Activated CD4-positive, CD25-positive, alpha-beta regulatory T cell treated with anti-CD3 and anti-CD28 coated beads, Interleukin-2, amount 50 U/mL, for 24 hours (primary cell): ENCODE results near the gene NSDHL.
"Not testable (repeated sequence)": the region's sequence is repeated elsewhere in the genome, so short reads cannot be mapped to it uniquely, and the experiment has no call there.

Experiments
- ATAC-seq, 2 donors: fragments of 150-1000 bp; cut with Tn5 transposase; one replicate each; pipeline ENCODE4 v1.10.0; 2021; ENCODE audit warnings: mild to moderate bottlenecking in 1 of 2, moderate library complexity in 1 of 2

Gene NSDHL

DNA sequence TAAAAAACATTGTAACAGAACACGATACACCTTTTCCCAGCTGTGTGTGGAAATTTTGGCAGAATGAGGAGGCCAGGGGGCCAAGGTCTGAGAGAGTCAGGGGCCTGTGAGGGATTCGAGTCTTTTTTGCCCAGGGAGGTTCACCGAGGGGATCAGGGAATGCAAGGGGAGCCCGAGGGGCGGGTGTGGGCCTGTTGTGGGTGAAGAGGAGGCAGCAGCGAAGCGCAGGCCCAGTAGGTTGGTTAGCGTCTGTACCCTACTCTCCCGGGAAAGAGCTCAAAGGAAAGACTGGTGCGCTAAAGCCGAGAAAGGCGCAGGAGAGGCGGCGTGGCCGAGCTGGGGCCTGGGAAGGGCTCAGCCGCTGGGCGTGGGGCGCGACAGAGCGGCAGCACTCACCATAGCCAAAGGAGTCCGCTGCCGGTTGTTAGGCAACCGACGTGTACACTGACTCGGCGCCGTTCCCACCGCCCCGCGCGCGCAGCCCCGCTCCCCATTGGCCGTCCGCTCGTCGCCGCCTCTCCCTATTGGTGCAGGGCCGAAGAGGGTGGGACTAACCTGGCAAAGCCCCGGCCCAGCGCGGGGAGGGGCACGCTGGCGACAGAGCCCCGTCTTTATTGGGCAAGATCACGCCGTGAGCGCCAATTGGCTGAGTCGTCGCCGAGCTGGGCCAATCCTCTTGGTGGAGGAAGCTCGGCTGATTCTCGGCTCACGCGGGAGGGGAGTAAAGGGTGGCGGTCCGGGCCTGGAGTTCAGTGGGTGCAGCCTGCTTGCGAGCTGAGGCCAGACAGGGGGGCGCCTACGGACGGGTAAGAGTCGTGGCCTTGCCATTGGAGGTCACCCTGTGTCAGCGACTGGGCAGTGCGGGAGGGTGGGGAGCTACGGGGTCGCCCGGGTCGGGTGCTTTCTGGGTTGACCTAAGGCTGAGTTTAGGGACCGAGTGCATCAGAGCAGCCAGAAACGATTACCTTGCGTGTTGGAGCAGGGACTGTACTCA, at the start of gene NSDHL, which contains the start of gene CETN2:
Gene NSDHL, plus strand, starts transcription at position 752 of the 994 bp plus-strand sequence. CDS start 15,262 bp downstream, outside the sequence.
Gene CETN2, minus strand, starts transcription at position 446 of the 994 bp plus-strand sequence. Its CDS starts 47 bp downstream, at position 399.
- ATAC-seq = peak; percentile 97 to 98

DNA sequence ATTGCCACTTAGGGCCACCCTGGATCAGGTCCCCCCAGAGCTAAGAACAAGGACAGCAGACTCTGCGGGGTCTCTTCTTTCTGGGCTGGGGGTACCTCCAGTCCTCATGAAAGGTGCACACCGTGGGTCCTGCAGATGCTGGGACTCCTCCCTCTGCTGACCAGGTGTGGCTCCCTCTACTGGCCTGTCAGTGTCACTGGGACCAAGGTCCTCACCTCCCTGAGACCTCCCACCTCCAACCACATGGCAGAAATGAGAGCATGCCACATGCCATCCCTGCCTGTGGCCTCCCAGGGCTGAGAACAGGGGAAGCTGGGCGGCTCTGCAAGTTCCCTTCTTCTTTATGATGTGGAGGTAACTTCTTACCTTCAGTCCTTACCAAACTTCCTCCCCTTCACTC, 43.8 kb upstream of the NSDHL start:
- not testable (repeated sequence) for ATAC-seq

DNA sequence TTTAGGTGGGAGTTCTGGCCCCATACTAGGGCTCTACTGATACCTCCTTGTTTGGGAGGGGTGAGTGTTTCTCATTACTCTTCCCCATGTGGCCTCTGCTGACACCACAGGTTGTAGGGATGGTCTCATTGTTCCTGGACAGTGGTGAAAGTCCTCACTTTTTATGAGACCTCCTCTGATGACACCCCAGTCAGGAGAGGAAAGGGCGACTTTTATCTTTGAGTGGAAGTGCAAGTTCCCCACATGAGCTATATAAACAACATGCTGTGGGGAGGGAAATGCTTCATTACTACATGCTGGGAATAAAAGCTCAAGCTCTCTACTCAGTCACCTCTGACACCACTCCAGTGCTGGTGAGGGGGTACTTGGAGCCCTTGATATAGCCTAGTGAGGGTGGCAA, 31.9 kb upstream of the NSDHL start:
- ATAC-seq = no peak

DNA sequence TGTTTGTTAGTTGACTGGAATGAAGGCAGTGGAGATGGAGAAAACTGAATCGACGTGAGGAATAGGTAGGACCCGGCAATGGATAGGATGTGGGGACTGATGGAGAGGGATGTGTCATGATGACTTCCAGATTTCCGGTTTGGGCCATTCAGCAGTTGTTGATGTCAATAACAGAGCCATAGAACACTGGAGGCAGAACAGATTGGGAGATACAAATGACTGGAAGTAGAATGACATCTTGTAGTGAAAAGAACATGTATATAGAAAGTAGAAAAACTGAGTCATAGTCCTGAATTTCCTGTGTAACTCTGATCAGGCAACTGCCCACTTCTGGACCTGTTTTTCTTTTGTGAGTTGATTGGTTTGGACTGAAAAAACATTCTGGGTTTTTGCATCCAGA, 24.8 kb upstream of the NSDHL start:
- ATAC-seq = no peak

DNA sequence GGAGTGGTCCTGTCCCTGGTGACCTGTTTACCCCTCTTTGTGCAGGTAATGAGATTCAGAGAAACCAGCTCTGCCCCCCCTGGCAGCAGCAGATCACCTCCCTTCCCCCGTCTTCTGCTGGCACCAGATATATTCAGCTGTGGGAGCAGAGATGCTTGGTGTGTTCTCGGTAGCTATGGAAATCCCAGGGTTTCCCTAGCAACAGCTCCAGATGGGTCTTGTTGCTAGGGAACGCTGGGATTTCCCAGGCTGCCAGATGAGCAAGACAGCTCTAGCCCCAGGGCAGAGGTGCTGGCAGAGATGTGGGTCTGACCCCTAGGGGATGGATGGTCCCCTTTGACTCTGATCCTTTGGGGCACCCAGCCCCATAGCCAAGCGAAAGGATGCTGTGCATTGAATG, 20.5 kb upstream of the NSDHL start:
- no peak for ATAC-seq

DNA sequence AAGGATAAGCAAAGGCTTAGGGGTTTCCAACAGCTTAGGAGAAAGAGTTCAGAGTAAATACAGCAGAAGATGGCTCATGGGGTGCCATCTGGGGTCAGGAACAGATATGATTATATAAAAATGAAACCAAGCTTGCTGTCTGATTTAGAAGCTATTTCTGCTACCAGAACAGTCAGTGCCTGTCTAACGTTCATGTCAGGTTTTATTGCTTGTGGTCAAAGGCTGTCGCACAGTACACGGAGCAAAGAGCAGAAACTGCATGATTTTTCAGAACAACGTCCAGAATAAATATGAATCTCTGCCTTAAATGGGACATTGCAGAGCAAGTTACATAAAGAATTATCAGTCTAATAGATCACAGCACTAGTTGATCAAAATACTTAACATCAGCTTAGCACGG, 17.7 kb upstream of the NSDHL start:
- no peak for ATAC-seq

DNA sequence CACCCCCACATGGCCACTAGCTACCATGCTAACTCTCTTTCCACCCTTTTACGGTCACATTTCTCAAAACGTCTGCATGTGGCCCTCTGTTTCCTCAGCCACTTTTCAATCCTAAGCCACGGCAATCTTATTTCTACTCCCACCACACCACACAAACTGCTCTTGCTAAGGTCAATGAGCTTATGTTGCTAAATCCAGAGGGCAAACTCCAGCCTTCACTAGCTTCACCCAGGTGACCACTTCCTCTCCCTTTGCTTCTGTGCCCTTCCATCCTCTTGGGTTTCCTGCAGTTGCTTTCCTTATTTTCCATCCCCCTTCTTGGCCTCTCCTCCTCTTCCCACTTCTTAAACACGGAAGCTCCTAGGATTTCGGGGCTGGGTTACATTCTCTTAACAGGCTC, 16.8 kb upstream of the NSDHL start:
- ATAC-seq = no peak

DNA sequence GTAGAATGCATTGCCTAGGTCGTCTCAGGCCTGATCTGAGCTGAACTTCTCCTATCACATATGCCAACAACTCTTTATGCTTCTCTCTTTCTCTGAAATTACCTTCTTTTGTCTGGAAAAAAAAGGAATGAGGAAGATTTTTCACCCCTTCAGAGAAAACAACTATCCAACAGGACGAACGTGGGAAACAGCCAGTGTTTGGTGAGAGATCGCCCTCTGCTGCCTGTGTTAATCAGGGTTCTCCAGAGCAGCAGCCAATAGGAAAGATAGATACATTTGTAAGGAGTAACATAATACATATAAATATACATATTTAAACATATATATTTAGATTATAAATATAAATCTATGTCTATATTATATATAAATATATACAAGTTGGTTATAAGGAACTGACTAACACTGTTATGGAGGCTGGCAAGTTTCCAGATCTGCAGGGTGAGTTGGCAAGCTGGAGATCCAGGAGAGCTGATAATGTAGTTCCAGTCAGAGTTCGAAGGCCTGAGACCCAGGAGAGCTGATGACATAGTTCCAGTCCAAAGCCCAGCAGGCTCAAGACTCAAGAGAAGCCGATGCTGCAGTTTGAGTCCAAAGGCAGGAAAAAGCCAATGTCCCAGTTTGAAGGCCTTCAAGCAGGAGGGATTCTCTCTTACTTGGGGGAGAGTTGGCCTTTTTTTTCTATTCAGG, 13.6 kb upstream of the NSDHL start:
- ATAC-seq = no peak

DNA sequence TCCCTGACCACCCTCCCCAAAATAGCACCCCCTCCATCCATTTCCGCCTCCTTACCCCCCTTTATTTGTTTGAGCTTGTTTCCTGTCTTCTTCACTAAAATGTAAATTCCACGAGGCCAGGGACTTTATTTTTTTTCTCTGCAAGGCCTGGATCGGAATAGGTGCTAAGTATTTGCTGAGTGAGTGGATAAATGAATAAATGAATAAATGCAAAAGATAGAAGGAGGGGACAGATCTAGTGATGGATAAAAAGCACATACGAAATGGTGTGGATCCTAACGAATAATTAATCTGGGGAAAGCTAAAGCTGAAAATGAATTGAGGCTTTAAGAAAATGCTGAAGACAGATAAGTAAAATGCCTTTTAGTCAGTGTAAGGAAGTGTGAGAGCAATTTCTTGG, 12.5 kb upstream of the NSDHL start:
- ATAC-seq = no peak

DNA sequence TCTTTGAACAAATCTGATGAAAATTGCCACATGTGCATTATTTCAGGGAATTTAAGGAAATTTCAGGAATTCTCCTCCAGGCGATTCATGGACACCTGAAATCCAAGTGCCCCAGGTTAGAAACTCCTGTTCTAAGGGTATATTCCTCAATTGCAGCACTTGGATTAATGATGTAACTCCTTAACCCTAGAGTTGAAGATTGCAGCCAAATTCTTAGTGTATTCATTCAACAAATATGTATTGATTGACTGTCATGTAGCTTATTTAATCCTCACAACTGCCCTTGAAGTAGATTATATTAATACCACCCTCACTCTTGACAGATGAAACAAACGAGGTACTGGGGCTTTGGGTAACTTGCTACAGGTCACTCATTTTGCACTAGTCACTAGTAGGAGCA, 11.6 kb upstream of the NSDHL start:
- ATAC-seq = no peak

DNA sequence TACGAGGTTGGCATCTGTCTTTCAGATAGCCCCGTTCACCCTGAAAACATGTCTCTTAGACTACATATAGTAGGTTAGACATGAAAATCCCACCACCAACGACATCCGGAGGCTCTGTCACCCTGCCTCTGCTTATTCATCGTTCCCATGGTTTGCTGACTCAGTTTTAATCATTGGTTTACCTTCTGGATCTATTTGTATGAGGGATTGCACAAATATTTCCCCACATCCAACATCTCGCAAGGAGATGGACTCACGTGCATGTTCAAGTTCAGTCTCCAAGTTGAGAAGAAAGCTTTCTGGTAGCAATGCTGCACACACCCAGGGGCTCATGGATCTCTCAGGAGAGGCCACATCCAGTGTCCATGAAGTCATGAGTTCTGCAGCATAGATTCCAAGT, 11.1 kb upstream of the NSDHL start:
- ATAC-seq = no peak

DNA sequence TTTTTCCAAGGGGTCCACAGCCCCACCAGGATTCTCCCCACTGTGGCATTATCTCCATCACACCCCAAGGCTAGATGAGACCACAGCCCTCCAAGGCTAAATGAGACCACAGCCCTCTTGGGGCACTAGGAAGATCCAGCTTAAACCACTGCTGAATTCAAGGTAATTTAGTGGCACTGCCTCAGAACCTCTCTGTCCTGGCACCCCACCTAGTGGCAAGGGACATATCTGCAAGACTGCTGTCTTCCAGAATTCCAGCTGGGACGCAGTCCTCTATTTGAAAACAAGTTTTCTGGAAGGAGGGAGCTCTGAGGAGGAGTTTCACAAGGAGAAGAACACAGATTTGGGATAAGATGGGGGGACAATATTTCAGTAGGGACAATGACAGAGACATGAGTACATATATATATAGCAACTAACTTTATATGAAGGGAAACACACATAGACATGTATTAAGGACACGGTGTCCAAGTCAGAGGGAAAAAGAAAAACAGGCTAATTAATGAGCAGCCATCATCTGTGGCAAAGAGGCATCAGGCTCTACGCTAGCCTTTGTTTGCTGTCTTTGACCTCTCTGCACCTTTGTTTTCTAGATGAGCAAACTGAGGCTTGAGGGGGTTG, 9.6 kb upstream of the NSDHL start:
- no peak for ATAC-seq

DNA sequence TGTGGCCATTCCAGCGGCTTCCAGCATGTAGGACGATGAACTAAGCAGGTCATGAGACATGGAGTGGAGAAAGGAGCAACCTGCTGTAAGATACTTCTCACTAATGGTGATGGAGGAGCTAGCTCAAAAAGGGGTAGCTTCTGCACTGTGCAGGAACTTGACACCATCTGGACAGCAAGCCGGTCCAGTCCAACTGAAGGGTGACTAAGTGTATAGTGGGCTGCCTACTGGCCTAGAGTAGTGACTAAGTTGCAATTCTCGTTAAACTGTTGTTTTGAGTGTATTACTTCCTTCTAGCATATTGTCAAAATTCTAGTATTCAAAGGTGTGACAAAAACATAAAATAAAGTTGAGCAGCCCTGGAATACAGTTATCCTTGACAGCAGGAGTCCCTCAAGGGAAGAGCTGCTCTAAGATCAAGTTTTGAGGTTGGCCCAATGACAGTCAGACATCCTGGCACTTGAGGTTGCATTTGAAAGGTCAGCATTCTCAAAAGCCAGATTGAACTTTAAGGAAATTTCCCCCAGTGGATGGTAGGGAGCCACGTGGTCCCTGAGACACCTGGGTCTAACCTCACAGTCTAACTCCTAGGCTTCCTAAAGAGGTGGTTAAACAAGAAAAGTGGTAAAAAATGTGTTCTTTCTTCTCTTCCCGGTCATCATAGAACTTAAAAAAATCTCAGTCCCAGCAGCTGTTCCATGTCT, 8.3 kb upstream of the NSDHL start:
- no peak for ATAC-seq

DNA sequence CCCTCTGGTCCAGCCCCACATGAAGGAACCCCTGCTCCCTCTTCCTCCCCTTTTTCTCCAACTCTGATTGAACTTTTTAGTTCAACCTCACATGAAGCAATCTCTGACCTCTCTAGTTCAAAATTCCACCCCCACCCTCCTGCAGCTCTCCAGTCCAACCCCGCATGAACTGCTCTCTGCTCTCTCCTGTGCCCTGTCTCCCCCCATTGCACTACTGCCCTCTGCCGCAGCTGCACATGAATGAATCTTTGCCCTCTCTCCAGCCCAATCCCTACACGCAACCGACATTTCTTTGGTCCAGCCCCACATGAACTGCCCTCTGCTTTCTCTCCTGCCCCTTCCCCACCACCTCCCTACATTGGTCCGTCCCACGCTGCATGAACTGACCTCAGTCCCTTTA, 7.2 kb upstream of the NSDHL start:
- ATAC-seq = no peak

DNA sequence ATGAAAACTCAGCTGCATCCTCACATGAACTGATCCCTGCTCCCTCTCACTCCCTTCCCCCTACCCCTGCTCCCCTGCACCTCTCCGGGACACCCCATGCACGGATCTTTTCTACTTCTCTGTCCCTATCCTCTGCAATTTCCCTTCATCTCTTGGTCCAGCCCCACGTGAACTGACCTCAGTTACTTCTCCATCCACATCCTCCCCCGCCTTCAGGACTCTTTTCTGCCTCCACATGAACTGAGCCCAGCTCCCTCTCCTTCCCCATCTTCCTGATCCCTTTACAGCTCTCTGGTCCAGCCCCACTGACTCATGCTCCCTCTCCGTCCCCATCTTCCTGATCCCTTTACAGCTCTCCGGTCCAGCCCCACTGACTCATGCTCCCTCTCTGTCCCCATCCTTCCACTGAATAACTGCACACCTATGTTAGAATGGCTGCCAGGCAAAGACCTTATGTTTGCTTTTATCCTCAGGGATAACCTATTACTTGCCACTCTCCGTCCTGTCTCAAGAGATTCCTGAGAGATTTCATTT, 6.0 kb upstream of the NSDHL start:
- no peak for ATAC-seq

DNA sequence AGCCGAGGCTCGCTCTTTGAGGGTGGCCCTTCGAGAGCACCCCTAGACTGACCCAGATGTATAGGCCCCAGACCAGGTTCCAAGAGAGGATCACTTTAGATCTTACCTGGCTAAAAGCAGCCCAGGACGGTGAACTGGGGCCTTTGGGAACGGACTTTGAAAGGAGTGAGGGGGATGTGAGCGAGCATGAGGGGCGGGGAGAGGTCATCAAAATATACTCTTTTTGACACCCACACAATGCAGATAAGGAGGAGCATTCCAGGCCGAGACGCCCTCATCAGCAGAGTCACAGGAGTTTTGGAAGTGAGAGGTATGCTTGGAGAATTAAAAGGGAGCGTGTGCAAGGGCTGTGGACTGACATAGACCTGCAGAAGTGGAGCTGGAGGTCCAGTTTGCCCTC, 528 bp downstream of the NSDHL start:
- no peak for ATAC-seq

DNA sequence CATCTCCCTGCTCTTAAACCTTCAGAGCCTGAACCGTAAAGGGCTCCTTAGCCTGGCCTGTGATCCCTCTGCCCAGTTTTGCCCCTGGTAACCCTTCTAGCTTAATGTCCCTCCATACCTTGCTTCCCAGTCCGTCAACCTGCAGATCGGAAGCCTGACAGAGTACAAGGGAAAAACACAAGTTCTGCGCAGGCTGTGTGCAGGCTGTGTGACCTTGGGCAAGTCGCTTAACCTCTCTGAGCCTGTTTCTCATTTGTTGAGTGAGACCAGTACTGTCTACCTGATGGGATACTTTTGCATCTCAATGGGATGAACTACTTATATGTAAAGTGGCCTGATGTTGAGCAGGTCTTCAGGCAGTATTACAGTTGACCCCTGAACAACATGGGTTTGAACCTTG, 1.7 kb downstream of the NSDHL start:
- ATAC-seq = no peak

DNA sequence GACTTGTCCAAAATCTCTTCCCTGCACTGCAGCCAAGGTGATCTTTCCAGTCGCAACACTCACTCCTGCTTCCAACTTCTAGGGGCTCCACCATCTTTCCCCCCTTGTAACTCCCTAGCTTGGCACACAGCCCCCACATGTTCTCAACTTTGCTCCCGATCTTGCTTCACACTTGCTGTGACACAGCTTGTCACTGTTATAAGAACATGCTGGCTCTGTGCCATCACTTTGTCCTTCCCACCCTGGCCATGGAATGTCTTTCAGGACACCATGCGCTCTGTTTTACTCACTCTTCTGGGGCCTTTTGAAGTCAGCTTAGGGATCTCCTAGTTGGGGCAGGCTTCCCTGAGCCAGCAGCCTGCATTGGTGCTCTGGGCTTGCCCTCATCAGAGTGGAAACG, 2.5 kb downstream of the NSDHL start:
- ATAC-seq = no peak

DNA sequence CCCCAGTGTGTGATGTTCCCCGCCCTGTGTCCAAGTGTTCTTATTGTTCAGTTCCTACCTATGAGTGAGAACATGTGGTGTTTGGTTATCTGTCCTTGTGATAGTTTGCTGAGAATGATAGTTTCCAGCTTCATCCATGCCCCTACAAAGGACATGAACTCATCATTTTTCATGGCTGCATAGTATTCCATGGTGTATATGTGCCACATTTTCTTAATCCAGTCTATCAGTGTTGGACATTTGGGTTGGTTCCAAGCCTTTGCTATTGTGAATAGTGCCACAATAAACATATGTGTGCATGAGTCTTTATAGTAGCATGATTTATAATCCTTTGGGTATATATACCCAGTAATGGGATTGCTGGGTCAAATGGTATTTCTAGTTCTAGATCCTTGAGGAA, 4.6 kb downstream of the NSDHL start:
- ATAC-seq = not testable (repeated sequence)

DNA sequence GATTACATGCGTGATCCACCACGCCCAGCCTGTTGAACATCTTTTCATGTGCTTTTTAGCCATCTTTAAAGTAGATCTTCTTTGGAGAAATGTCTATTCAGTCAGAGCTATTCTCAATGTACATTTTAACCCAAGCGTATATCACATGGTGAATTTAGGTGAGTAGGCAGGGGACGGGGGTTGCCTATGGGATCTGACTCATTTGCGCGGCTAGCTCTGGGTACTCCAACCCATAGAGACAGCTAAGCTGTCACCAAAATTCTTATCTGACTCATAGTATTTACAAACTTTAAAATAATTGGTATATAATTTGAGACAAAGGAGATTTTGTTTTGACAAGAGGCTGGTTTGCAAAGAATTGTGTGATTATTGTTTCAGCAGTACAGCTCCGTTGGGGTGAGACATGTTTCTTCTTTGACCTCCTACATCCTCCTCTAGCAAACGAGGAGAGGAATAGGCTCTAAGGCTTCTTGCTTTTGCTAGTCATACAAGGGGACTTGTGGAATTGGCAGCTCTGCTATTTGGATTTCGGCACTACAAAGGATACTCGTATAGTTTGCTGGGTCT, 12.0 kb downstream of the NSDHL start:
- ATAC-seq = no peak

DNA sequence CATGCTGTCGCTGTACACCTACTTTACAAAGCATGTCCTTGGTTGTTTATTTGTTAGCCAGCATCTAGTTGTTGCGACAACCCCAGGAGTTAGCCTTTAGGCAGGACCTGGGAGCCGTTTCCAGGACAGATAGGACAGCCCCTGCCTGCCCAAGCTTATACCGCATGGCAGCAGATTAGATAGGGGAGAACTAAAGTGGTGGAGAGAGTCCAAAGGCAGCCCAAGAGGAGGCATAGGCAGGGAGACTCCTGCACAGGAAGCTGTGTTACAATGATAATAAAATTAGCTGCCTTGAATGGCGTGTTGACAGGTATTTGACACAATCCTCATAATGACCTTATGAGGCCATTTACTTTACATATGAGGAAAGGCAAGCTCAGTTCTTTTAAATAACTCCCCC, 13.0 kb downstream of the NSDHL start:
- no peak for ATAC-seq

DNA sequence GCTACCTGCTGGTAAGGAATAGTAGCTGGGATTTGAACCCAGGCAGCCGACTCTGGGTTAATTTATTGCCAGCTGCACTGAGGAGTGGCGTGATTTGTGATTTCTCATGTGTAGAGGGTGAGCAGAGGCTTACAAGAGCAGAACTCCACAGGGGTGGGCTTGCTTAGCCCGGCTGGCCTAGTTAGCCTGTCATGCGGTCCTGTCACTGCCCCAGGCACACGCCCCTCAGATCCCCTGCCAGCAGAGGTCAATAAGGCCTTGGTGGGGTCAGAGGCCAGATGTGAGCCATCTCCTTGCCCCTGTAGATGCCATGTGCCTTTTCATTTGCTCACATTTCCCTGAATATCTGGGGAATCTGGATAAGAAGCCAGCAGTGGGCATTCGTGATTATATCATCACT, 13.4 kb downstream of the NSDHL start:
- no peak for ATAC-seq
